Measurements from ENCODE around the gene ZFYVE21. TPM values are rescaled to one million over a fixed set of nuclear protein-coding genes. Genes with fewer than 3 reads are reported as not detected.
A peak's percentile ranks its signal among the peaks of the same experiment; 100 is the strongest.

Gene ZFYVE21
- total RNA-seq, 1 donor from 2014 or later, result 53.9 TPM

DNA sequence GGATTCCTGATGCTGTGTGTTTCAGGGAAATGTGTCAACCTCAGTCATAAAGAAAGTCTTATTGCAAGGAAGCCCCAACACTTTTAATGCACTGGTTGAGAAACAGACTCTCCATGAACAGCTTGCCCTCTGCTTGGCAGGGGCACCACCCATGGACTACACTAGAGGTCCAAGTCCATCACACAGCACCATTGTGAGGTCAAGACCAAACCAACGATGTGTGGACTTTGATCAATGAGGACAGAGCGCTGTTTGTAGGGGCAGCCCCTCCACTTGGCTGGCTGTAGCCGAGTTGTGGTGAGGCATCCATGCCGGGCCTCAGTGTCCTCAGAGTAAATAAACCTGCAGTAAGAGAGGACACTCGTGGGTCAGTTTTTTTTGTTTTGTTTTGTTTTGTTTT, 29.8 kb downstream of the ZFYVE21 start:
- no peak for DNase-seq (ENCODE audit: low read depth)
- TF ChIP-seq, protein P1, sequence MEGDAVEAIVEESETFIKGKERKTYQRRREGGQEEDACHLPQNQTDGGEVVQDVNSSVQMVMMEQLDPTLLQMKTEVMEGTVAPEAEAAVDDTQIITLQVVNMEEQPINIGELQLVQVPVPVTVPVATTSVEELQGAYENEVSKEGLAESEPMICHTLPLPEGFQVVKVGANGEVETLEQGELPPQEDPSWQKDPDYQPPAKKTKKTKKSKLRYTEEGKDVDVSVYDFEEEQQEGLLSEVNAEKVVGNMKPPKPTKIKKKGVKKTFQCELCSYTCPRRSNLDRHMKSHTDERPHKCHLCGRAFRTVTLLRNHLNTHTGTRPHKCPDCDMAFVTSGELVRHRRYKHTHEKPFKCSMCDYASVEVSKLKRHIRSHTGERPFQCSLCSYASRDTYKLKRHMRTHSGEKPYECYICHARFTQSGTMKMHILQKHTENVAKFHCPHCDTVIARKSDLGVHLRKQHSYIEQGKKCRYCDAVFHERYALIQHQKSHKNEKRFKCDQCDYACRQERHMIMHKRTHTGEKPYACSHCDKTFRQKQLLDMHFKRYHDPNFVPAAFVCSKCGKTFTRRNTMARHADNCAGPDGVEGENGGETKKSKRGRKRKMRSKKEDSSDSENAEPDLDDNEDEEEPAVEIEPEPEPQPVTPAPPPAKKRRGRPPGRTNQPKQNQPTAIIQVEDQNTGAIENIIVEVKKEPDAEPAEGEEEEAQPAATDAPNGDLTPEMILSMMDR (IDR thresholded peaks at IDR 0.05; ENCODE audit: insufficient read depth, low read length, poor library complexity, severe bottlenecking), result no peak
- no peak overlapping the region for H3K4me3 ChIP-seq (ENCODE audit: low read depth, low read length)
- H3K36me3 ChIP-seq (ENCODE audit: control insufficient read depth, insufficient read depth, low read length), result no peaks in the 10 kb centered on the region
- no peaks in the 10 kb centered on the region for H3K27me3 ChIP-seq (ENCODE audit: control insufficient read depth, insufficient read depth, low read length)

DNA sequence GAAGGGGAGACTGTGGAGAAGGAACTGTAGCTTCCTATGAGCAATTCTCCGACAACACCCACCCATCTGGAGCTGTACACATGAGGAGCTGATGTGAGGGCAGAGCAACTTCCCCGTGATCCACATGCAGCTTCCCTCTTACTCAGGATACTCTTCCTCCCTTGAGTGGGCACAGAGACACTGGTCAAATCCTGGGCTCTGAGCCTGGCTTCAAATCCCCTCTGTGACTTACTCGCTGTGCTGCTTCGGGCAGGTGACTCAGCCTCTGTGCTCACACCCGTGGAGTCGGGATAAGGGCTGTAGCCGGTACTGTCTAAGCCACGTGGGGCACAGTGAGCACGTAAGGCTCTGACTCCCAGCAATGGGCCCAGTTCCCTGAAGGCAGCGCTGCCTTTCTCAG, 31.1 kb downstream of the ZFYVE21 start:
- Histone ChIP-seq H3K27me3 (ENCODE audit: control insufficient read depth, insufficient read depth, low read length) (no peaks in the 10 kb centered on the region), H3K36me3 (ENCODE audit: control insufficient read depth, insufficient read depth, low read length) (no peaks in the 10 kb centered on the region), H3K4me3 (ENCODE audit: low read depth, low read length) (no peak overlapping the region)
- TF ChIP-seq, protein P1 (IDR thresholded peaks at IDR 0.05; ENCODE audit: insufficient read depth, low read length, poor library complexity, severe bottlenecking), result no peak
- DNase-seq (ENCODE audit: low read depth), result peak; percentile 41

DNA sequence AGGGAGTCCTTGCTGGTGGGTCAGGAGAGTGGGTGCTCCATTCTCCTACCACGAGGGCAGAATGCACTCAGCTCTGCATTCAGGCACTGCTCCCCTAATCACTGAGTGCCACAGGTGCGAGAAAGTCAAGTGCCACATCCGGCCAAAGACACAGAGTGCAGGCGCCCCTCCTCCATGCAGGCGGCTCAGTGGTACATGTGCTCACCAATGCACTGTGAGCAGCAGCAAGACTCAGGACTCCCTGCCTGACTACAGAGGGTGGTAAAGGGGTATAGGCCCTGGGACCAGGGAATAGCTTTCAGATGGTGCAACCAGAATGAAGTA, 32.9 kb downstream of the ZFYVE21 start:
- H3K27me3 ChIP-seq (ENCODE audit: control insufficient read depth, insufficient read depth, low read length), result no peaks in the 10 kb centered on the region
- H3K36me3 ChIP-seq (ENCODE audit: control insufficient read depth, insufficient read depth, low read length), result no peaks in the 10 kb centered on the region
- DNase-seq (ENCODE audit: low read depth), result no peak
- TF ChIP-seq, protein P1 (IDR thresholded peaks at IDR 0.05; ENCODE audit: insufficient read depth, low read length, poor library complexity, severe bottlenecking), result no peak
- no peak overlapping the region for H3K4me3 ChIP-seq (ENCODE audit: low read depth, low read length)

DNA sequence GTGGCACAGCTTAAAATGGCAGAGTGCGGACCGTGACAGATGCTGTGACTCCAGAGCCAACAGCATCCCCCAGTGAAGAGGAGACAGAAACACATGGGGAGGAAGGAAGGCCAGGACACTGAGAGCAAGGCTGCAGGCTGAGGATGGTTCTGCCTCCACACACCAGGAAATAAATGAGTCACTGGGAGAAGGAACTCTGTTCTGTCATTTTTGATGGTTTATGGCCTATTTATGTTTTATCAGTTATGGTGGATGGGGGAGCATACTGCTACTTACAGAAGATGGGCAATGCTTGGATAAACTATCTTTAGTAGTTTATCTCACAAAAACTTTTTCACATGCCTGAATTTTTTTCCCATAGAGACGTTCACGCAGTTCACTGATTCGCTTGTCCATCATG, 33.8 kb downstream of the ZFYVE21 start:
- H3K27me3 ChIP-seq (ENCODE audit: control insufficient read depth, insufficient read depth, low read length), result no peaks in the 10 kb centered on the region
- no peak overlapping the region for H3K4me3 ChIP-seq (ENCODE audit: low read depth, low read length)
- DNase-seq (ENCODE audit: low read depth), result no peak
- TF ChIP-seq, protein P1 (IDR thresholded peaks at IDR 0.05; ENCODE audit: insufficient read depth, low read length, poor library complexity, severe bottlenecking), result no peak
- no peaks in the 10 kb centered on the region for H3K36me3 ChIP-seq (ENCODE audit: control insufficient read depth, insufficient read depth, low read length)

DNA sequence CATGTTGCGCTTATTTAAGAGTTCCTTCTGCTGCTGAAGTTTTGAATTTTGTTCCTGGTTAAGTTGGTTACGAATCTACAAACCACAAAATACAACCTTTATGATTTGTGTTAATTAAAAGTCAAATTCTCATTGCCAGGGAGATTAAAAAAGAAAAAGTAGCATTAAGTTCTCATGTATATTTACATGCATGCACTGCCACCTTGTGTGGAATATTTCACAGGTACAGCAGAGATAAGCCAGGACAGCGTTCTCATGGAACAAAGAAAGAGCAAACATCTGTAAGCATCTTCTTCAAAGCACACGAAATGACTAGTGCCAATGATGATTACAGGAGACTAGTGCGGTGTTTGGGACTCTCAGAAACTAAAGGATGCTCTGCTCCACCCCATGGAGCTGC, 34.2 kb downstream of the ZFYVE21 start:
- TF ChIP-seq, protein P1 (IDR thresholded peaks at IDR 0.05; ENCODE audit: insufficient read depth, low read length, poor library complexity, severe bottlenecking), result no peak
- Histone ChIP-seq H3K4me3 (ENCODE audit: low read depth, low read length) (no peak overlapping the region), H3K27me3 (ENCODE audit: control insufficient read depth, insufficient read depth, low read length) (no peaks in the 10 kb centered on the region), H3K36me3 (ENCODE audit: control insufficient read depth, insufficient read depth, low read length) (no peaks in the 10 kb centered on the region)
- DNase-seq (ENCODE audit: low read depth), result no peak

DNA sequence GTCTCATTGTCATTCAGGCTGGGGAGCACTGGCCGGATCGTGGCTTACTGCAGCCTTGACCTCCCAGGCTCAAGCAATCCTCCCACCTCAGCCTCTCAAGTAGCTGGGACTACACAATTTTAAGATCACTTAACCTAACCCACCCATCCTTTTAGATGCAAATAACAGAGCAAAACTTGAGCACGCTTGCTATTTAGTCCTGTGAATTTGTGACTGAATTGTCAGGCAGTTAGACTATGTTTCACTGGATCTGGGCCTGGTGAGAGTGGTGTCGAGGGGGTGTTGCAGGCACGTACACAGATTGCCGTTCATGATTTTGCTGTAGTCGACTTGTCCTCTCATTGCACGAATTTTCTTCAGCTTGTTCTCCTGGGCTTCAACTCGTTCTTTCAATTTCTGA, 38.2 kb downstream of the ZFYVE21 start:
- no peak for DNase-seq (ENCODE audit: low read depth)
- H3K36me3 ChIP-seq (ENCODE audit: control insufficient read depth, insufficient read depth, low read length), result no peaks in the 10 kb centered on the region
- H3K27me3 ChIP-seq (ENCODE audit: control insufficient read depth, insufficient read depth, low read length), result no peaks in the 10 kb centered on the region
- no peak overlapping the region for H3K4me3 ChIP-seq (ENCODE audit: low read depth, low read length)
- TF ChIP-seq, protein P1 (IDR thresholded peaks at IDR 0.05; ENCODE audit: insufficient read depth, low read length, poor library complexity, severe bottlenecking), result no peak
